ENCODE results near the gene CTXND2. TPM values are rescaled to one million over a fixed set of nuclear protein-coding genes. Genes with fewer than 3 reads are reported as not detected.
A peak's percentile ranks its signal among the peaks of the same experiment; 100 is the strongest.
"Not testable (repeated sequence)": the region's sequence is repeated elsewhere in the genome, so short reads cannot be mapped to it uniquely, and the experiment has no call there.

Gene CTXND2
- total RNA-seq, result not detected

DNA sequence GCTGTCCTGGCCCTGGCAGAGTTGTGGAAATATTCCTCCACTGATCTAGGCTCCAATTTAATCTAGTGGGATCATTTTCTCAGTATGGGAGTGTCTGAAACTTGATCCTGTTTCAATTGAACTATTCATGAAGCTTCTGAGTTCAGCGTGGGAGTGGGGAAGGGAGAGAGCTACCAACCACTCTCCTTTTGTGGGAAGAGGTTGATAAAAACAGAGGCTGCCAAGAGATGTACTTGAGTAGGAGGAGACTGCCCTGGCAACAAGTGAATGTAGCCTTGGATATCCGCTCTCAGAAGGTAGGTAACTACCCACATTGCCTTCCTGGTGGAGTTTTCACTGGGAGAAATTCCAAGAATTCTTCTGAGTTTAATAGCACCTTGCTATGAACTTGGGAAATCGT, at the start of gene CTXND2:
Gene CTXND2, plus strand, starts transcription at position 119 of the 400 bp plus-strand sequence. CDS start 25,179 bp downstream, outside the sequence.
- Mint-ChIP-seq H3K27me3 (peaks cover 3% of the 10 kb centered on the region), H3K4me3 (no peak within 1 kb of the TSS), H3K27ac (no peak within 1 kb of the TSS), H3K4me1 (ENCODE audit: low read depth) (peaks cover 27% of the 10 kb centered on the region), H3K36me3 (no peaks in the 10 kb centered on the region), H3K9me3 (no peaks in the 10 kb centered on the region)
- intact Hi-C loops (cut with micrococcal nuclease), result no loop called here
- POLR2A ChIA-PET, result interaction anchor here (1.3 kb wide), 1 partner anchor 11 kb away, joined by 3 read pairs; the partner anchor contains the start of gene ARNT
- CTCF ChIA-PET, result interaction anchor here (1.3 kb wide), 1 partner anchor 35 kb away, joined by 6 read pairs; no protein-coding TSS in a partner anchor
- no peak for DNase-seq

DNA sequence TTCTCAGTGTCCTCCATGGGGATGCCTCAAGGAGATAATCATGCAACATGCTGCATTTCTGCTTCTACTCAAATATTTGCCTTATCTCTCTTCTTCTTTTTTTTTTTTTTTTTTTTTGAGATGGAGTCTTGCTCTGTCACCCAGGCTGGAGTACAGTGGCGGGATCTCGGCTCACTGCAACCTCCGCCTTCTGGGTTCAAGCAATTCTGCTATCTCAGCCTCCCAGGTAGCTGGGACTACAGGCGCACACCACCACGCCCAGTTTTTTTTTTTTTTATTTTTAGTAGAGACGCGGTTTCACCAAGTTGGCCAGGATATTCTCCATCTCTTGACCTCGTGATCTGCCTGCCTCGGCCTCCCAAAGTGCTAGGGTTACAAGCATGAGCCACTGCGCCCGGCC, 46.1 kb upstream of the CTXND2 start:
- POLR2A ChIA-PET, result not testable (repeated sequence)
- H3K36me3 Mint-ChIP-seq, result peaks cover 25% of the 10 kb centered on the region

DNA sequence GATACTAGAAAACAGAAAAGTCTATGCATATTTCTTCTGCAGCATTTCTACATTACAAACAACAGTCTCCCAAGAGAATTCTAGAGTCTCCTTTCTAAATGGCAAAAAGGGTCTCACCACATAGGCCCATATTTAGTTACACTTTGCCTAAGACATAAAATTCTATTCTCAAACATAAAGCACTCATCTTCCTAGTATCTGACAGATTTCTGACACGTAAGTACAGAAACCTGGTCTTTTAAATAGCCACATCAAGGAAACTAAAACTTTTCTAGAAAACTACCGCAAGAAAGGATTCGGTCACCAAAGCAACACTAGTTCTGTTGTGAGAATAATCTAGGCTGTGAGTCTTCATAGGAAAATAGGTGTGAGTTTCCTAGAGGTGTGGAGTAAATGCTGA, 45.3 kb upstream of the CTXND2 start:
- Mint-ChIP-seq H3K4me1 (ENCODE audit: low read depth) (peaks cover 23% of the 10 kb centered on the region), H3K27me3 (no peaks in the 10 kb centered on the region), H3K27ac (no peak overlapping the region), H3K36me3 (peaks cover 23% of the 10 kb centered on the region), H3K9me3 (no peaks in the 10 kb centered on the region), H3K4me3 (no peak overlapping the region)
- ChIA-PET CTCF (no interaction called here), POLR2A (no interaction called here)
- DNase-seq, result no peak
- intact Hi-C loops (cut with micrococcal nuclease), result loop anchor here (1.0 to 5.0 kb wide), 2 partner anchors 74 to 81 kb away; partner anchors contain the start of gene CTSS

More for the DNA sequence above, 46.1 kb upstream of the CTXND2 start:
- peaks cover 17% of the 10 kb centered on the region for H3K4me1 Mint-ChIP-seq (ENCODE audit: low read depth)
- not testable (repeated sequence) for DNase-seq, H3K27me3 Mint-ChIP-seq, H3K9me3 Mint-ChIP-seq, H3K27ac Mint-ChIP-seq, H3K4me3 Mint-ChIP-seq
- intact Hi-C loops (cut with micrococcal nuclease), result loop anchor here (1.0 to 5.0 kb wide), 2 partner anchors 74 to 81 kb away; partner anchors contain the start of gene CTSS
- CTCF ChIA-PET, result interaction anchor here (0.6 kb wide), 1 partner anchor 70 kb away, joined by 5 read pairs; no protein-coding TSS in a partner anchor

DNA sequence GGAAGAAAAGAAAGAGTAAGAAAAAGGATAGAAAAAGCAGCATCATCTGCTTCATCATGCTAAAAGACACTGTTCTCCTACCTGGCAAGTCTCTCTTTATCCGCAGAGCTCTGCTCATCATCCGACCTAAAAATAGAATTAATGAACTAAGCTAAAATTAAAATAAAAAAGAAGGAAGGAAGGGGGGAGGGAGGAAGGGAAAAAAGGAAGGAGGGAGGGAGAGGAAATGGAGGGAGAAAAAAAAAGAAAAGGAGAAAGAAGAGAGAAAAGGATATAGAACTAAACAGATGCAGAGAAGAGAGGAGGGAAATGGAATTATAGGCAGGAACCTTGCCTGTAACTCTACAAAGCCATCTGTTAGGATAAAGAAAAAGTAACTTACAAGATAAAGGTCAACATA, 44.6 kb upstream of the CTXND2 start:
- DNase-seq, result no peak
- POLR2A ChIA-PET, result interaction anchor here (0.6 kb wide), 1 partner anchor 64 kb away, joined by 7 read pairs; no protein-coding TSS in a partner anchor
- Mint-ChIP-seq H3K27ac (no peak overlapping the region), H3K9me3 (no peaks in the 10 kb centered on the region), H3K4me1 (ENCODE audit: low read depth) (peaks cover 29% of the 10 kb centered on the region), H3K27me3 (no peaks in the 10 kb centered on the region), H3K36me3 (peaks cover 22% of the 10 kb centered on the region), H3K4me3 (no peak overlapping the region)
- intact Hi-C loops (cut with micrococcal nuclease), result loop anchor here (5.0 kb wide), 1 partner anchor 75 kb away; the partner anchor contains the start of gene CTSS
- CTCF ChIA-PET, result no interaction called here

DNA sequence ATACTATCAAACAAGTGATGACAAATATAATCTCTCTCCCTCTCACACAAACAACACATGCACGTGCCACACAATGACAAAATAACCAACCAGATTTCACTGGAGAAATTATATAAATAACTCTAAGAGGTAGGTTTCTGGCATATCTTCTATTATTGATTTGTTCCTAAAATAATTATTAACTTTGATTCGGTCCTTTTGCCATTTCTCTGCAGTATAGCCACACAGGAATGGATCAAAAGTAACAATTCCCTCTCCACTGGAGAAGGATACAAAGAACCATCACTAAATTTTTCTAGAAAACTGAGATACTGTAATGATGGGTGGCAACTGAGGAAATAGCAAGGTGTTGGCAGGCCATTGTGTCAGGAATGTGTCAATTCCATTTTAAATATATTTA, 44.0 kb upstream of the CTXND2 start:
- H3K4me3 Mint-ChIP-seq, result no peak overlapping the region
- peaks cover 25% of the 10 kb centered on the region for H3K36me3 Mint-ChIP-seq
- H3K9me3 Mint-ChIP-seq, result no peaks in the 10 kb centered on the region
- ChIA-PET CTCF (no interaction called here), POLR2A (no interaction called here)
- DNase-seq, result no peak
- H3K4me1 Mint-ChIP-seq (ENCODE audit: low read depth), result peaks cover 34% of the 10 kb centered on the region
- no peaks in the 10 kb centered on the region for H3K27me3 Mint-ChIP-seq
- intact Hi-C loops (cut with micrococcal nuclease), result loop anchor here (5.0 kb wide), 1 partner anchor 76 kb away; the partner anchor contains the start of gene CTSS
- H3K27ac Mint-ChIP-seq, result no peak overlapping the region

DNA sequence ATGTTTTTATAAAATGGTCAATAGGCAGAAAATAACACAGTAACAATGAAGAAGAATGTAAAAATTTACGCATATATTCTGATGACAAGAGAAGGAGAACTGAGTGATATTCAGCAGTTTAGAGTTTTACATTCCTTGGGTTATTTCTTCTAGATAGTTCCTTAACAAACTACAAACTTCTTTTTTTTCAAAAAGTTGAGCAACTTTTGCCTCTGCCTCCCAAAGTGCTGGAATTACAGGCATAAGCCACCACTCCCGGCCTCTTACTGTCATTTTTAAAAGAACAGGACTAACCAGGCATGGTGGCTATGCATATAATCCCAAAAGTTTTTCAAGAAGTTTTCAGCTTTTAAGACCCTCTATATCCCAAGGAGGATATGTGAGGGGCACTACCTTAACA, 43.5 kb upstream of the CTXND2 start:
- Mint-ChIP-seq H3K9me3 (no peaks in the 10 kb centered on the region), H3K4me3 (no peak overlapping the region), H3K36me3 (peaks cover 25% of the 10 kb centered on the region), H3K27me3 (no peaks in the 10 kb centered on the region), H3K4me1 (ENCODE audit: low read depth) (peaks cover 34% of the 10 kb centered on the region), H3K27ac (no peak overlapping the region)
- no peak for DNase-seq
- CTCF ChIA-PET, result no interaction called here
- POLR2A ChIA-PET, result no interaction called here
- intact Hi-C loops (cut with micrococcal nuclease), result loop anchor here (5.0 kb wide), 1 partner anchor 76 kb away; the partner anchor contains the start of gene CTSS

DNA sequence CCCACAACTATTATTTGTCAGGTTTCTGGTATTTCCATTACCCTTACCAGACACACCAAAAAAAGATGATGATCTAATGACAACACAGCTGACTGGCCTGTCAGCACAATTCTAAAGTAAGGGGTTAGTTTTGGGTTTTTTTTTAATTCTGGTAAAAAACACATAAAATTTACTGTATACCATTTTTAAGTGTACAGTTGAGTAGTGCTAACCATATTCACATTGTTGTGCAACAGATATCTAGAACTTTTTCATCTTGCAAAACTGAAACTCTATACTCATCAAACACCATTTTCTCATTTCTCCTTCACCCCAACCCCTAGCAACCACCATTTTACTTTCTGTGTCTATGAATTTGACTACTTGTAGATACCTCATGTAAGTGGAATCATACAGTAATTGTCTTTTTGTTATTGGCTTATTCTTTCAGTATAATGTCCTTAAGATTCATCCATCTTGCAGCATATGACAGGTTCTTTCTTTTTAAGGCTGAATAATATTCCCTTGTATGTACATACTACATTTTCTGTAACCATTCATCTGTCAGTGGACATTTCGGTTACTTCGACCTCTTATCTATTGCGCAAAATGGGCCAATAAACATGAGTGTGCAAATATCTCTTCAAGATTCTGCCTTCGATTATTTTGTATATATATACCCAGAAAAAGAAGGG, 40.3 kb upstream of the CTXND2 start:
- Mint-ChIP-seq H3K27ac (no peak overlapping the region), H3K36me3 (peaks cover 12% of the 10 kb centered on the region), H3K27me3 (no peaks in the 10 kb centered on the region), H3K4me3 (no peak overlapping the region), H3K9me3 (no peaks in the 10 kb centered on the region), H3K4me1 (ENCODE audit: low read depth) (peaks cover 30% of the 10 kb centered on the region)
- ChIA-PET POLR2A (interaction anchor here (1.0 kb wide), 1 partner anchor 76 kb away, joined by 3 read pairs; no protein-coding TSS in a partner anchor), CTCF (interaction anchor here (1.1 kb wide), 1 partner anchor 28 kb away, joined by 3 read pairs; no protein-coding TSS in a partner anchor)
- intact Hi-C loops (cut with micrococcal nuclease), result loop anchor here (1.0 kb wide), 2 partner anchors 30 to 76 kb away; partner anchors contain the start of gene ARNT
- DNase-seq, result no peak

DNA sequence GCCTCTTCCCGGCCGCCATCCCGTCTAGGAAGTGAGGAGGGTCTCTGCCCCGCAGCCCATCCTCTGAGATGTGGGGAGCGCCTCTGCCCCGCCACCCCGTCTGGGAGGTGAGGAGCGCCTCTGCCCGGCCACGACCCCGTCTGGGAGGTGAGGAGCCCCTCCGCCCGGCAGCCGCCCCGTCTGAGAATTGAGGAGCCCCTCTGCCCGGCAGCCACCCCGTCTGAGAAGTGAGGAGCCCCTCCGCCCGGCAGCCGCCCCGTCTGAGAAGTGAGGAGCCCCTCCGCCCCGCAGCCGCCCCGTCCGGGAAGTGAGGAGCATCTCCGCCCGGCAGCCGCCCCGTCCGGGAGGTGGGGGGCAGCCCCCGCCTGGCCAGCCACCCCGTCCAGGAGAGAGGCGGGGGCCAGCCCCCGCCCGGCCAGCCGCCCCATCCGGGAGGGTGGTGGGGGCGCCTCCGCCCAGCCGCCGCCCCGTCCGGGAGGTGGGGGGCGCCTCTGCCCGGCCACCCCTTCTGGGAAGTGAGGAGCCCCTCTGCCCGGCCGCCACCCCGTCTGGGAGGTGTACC, 36.1 kb upstream of the CTXND2 start:
- H3K9me3 Mint-ChIP-seq; H3K4me3 Mint-ChIP-seq; DNase-seq; CTCF ChIA-PET; intact Hi-C loops (cut with micrococcal nuclease); H3K27ac Mint-ChIP-seq; POLR2A ChIA-PET; H3K27me3 Mint-ChIP-seq: not testable (repeated sequence)
- peaks cover 25% of the 10 kb centered on the region for H3K36me3 Mint-ChIP-seq
- peaks cover 17% of the 10 kb centered on the region for H3K4me1 Mint-ChIP-seq (ENCODE audit: low read depth)

DNA sequence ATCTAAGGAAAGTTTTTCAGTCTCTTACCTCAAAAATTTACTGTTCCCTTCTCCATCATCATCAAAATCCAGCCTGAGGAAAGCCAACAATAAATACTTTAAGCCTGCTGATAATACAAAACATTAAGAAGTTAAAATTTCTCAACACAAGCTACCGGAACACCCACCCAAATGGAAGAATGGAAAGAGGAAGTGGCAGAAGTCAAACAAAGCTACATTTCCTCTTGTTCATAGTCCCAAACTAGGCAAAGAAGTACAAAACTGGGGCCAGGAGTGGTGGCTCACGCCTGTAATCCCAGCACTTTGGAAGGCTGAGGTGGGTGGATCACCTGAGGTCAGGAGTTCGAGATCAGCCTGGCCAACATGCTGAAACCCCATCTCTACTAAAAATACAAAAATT, 34.2 kb upstream of the CTXND2 start:
- DNase-seq; CTCF ChIA-PET; POLR2A ChIA-PET; intact Hi-C loops (cut with micrococcal nuclease); H3K4me3 Mint-ChIP-seq; H3K4me1 Mint-ChIP-seq (ENCODE audit: low read depth); H3K27me3 Mint-ChIP-seq; H3K9me3 Mint-ChIP-seq; H3K27ac Mint-ChIP-seq: not testable (repeated sequence)
- peaks cover 20% of the 10 kb centered on the region for H3K36me3 Mint-ChIP-seq

DNA sequence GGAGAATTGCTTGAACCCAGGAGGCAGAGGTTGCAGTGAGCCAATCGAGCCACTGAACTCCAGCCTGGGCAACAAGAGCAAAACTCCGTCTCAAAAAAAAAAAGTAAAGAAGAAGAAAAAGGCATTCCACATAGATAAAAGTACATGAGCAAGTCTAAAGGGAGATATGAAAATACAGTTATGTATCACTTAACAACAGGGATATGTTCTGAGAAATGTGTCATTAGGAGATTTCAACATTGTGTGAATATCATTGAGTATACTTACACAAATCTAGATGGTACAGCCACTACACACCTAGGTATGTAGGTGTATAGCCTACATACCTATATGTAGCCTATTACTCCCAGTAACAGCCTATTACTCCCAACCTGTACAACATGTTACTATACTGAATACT, 23.2 kb upstream of the CTXND2 start:
- Mint-ChIP-seq H3K36me3 (peaks cover 16% of the 10 kb centered on the region), H3K4me1 (ENCODE audit: low read depth) (peaks cover 31% of the 10 kb centered on the region), H3K4me3 (no peak overlapping the region), H3K27ac (no peak overlapping the region), H3K27me3 (no peaks in the 10 kb centered on the region), H3K9me3 (no peaks in the 10 kb centered on the region)
- POLR2A ChIA-PET, result no interaction called here
- DNase-seq, result no peak
- intact Hi-C loops (cut with micrococcal nuclease), result no loop called here
- CTCF ChIA-PET, result no interaction called here

DNA sequence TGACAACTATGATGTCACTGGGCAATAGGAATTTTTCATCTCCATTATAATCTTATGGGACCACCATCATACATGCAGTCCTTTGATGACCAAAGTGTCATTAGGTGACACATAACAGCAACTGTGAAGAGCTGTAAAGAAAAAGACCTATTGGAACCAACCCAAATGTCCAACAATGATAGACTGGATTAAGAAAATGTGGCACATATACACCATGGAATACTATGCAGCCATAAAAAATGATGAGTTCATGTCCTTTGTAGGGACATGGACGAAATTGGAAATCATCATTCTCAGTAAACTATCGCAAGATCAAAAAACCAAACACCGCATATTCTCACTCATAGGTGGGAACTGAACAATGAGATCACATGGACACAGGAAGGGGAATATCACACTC, 22.7 kb upstream of the CTXND2 start:
- Mint-ChIP-seq H3K4me1 (ENCODE audit: low read depth) (peaks cover 29% of the 10 kb centered on the region), H3K36me3 (peaks cover 16% of the 10 kb centered on the region)
- H3K4me3 Mint-ChIP-seq; CTCF ChIA-PET; H3K27me3 Mint-ChIP-seq; POLR2A ChIA-PET; intact Hi-C loops (cut with micrococcal nuclease); H3K27ac Mint-ChIP-seq; DNase-seq; H3K9me3 Mint-ChIP-seq: not testable (repeated sequence)

DNA sequence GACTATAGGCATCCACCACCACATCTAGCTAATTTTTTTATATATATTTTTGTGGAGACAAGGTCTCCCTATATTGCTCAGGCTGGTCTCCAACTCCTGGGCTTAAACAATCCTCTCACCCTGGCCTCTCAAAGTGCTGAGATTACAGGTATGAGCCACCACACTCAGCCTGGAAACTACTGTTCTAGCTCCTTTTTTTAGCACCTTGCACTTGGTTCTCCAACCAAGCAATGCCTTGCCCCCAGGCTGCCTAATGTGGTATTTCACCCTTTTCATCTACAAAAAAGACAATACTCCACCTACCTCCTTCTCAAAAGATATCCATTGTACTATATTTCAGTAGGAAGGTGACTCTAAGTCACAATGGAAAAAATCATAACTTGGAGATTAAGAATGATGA, 17.3 kb upstream of the CTXND2 start:
- Mint-ChIP-seq H3K4me1 (ENCODE audit: low read depth) (peaks cover 38% of the 10 kb centered on the region), H3K4me3 (no peak overlapping the region), H3K9me3 (no peaks in the 10 kb centered on the region), H3K27ac (no peak overlapping the region), H3K36me3 (peaks cover 23% of the 10 kb centered on the region), H3K27me3 (no peaks in the 10 kb centered on the region)
- peak; percentile 35 for DNase-seq
- intact Hi-C loops (cut with micrococcal nuclease), result no loop called here
- ChIA-PET CTCF (interaction anchor here (0.5 to 1.3 kb wide), 5 partner anchors 8 to 50 kb away, joined by 3 to 4 read pairs (median 3); no protein-coding TSS in a partner anchor), POLR2A (no interaction called here)
